ENCODE measurements around the gene FGFR4.
A peak's percentile ranks its signal among the peaks of the same experiment; 100 is the strongest.

FGFR4 gene

GRCh38 chr5:177132136-177133095 is 45.7 kb downstream of the FGFR4 start:
- no peak for DNase-seq (ENCODE audit: low read depth)

GRCh38 chr5:177133096-177133852 is 46.6 kb downstream of the FGFR4 start, which contains the start of gene NSD1:
NSD1 (plus strand) TSS chr5:177133773; CDS start chr5:177135104, 1,331 bp downstream.
- peak; percentile 48 for DNase-seq (ENCODE audit: low read depth)

DNA sequence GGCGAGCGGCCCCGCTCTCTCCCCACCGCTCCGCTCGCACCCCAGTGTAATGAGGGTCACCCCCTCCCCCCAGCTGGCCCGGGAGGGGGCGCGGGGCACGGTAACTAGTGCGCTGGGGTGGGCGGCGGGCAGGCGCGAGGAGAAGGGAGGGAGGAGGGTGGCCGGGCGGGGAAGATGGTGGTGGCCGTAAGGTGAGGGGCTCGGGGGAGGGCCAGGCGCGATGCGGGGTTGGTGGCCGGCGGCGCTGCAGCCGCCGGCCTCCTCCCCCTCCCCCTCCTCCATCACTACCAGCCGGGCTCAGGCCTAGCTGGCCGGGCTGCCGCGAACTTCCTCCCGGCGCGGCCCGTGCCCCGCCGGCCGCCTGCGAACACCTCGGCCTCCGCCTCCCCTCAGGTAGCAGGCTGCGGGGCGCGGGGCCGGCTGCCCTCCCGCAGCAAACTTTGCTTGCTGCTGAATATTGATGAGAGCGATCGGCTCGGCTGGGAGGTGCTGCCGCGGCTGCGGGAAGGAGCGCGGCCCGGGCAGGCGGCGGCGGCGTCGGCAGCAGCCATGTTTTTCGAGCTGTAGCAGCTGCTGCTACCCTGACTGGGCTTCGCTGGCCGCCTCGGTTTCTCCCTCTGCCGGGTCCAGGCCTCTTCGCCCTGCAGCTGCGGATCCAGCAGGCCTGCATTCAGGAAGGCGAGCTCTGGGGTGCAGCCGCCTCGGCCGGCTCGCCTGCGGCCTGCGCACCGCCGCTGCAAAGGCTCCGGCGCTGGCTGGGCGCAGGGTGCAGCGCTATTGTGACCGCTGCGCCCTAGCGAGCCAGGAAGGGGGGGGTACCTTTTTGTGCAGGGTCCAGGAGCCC is 47.4 kb downstream of the FGFR4 start:
- no peak for DNase-seq (ENCODE audit: low read depth)

GRCh38 chr5:177134697-177135225 is 48.0 kb downstream of the FGFR4 start:
- DNase-seq (ENCODE audit: low read depth) = no peak

DNA sequence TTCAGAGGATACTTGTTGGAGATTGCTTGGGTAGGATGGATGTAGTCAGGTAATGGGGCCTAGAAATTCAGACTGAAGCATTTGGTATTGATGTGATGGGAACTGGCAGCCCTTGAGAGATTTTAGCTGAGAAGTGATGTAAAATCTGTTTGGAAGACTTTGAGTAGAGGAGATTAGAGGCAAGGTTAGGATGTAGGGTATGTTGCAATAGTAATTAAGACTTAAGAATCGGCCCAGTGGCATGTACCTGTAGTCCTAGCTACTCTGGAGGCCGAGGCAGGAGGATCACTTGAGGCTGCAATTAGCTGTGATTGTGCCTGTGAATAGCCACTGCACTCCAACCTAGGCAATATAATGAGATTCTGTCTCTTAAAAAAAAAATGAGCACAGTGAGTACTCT is 53.6 kb downstream of the FGFR4 start:
- DNase-seq (ENCODE audit: low read depth) = no peak

DNA sequence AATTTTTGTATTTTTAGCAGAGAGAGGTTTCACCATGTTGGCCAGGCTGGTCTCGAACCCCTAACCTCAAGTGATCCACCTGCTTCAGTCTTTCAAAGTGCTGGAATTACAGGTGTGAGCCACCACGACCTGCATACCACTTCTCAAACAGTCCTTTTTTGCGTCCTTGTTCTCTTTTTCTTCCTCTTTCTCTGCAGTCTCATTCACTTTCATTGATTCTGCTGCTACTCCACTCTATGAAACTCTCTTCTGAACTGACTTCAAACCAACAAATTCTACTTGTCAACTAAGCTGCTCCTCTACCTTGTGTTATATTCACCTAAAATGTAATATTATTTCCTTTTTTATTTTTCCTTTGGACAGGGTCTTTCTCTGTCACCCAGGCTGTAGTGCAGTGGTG is 54.8 kb downstream of the FGFR4 start:
- no peak for DNase-seq (ENCODE audit: low read depth)

- DNase-seq (ENCODE audit: low read depth) = no peak
Measured at GRCh38 chr5:177142098-177142611, 55.4 kb downstream of the FGFR4 start.

DNA sequence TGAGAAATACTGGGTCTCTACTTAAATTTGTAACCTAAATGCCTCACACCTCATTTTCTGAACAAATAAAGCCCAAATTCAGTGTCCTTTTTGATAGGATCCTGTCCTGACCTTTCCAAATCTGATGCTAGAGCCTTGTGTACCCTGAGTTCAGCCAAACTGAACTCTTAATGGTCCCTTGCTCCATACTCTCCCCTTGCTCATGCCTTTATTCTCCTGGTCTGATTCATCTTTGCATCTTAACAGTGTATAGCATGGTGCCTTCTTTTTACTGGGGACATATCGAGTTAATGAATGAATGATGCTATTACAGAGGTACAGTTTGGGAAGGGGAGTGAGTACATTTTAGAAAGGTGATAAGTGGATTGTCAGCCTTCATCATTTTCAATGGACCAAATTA is 56.1 kb downstream of the FGFR4 start:
- DNase-seq (ENCODE audit: low read depth) = no peak

DNA sequence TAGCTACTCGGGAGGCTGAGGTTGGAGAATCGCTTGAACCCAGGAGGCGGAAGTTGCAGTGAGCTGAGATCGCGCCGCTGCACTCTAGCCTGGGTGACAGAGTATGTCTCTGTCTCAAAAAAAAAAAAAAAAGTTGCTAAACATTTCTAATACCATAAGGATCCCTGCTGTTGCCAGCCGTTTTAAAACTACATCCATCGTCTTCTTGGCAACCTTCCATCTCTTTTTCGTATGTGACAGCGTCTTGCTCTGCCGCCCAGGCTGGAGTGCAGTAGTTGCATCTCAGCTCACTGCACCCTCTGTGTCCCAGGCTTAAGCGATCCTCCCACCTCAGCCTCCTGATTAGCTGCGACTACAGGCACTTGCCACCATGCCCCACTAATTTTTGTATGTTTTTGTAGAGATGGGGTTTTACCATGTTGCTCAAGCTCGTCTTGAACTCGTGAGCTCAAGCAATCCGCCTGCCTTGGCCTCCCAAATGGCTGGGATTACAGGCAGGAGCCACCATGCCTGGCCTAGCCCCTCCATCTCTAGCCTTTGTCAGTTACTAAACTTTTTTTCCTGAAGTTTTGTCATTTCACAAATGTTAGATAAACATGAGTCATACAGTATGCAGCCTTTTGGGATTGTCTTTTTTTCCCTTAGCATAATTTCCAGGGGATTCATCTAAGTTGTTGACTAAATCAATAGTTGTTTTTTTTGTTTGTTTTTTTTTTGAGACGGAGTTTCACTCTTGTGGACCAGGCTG is 60.4 kb downstream of the FGFR4 start:
- no peak for DNase-seq (ENCODE audit: low read depth)

Measured in GM04504 (cell line).